ENCODE data around the gene LRCH4. TPM values are rescaled to one million over a fixed set of nuclear protein-coding genes. Genes with fewer than 3 reads are reported as not detected.
"Not testable (repeated sequence)": the region's sequence is repeated elsewhere in the genome, so short reads cannot be mapped to it uniquely, and the experiment has no call there.

Gene LRCH4
- total RNA-seq, 1 donor from 2014 or later, result 41.8 TPM

- DNase-seq (ENCODE audit: low spot score), result no peak
These were observed 39.6 kb downstream of the LRCH4 start for GRCh38 chr7:100546129-100546925.

GRCh38 chr7:100545360-100546128 lies 40.4 kb downstream of the LRCH4 start:
- no peak for DNase-seq (ENCODE audit: low spot score)

DNA sequence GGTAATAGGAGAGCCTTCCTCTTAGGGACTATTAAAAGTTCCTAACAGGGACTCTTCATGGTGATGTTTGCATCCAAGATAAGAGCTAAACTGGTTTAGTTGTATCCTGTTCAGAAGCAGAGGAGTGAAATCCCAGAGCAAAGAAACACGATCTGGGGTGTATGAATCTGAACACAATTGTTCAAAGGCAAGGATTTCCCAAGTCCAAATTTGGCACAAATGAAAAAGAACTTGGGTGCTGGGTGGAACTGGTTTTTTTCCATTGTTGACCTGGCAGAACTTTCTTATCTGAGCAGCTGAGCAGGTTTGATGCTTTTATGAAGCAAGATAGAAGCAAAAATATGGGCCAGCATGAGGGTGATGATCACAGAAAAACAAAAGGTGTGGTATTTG lies 41.0 kb downstream of the LRCH4 start:
- DNase-seq (ENCODE audit: low spot score), result no peak

- DNase-seq (ENCODE audit: low spot score), result no peak
These were observed 41.5 kb downstream of the LRCH4 start for GRCh38 chr7:100544386-100544785.

DNA sequence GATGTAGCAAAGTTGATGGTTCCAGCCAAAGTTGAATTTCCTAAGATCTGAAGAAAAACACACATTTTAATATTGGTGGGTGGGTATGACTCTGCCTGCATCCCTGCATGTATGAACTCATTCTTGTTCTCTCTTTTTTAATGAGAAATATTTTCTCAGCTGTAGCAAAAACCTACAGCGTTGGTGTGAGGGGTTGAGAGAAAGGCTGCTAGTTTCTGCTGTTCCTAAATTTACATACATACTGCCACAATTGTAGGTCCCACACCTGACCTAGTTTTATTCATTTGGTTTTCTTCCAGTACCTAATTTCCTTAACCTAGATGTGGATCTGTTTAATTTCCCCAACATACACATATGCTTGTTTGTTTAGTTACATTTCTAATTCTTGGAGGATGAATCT lies 42.3 kb downstream of the LRCH4 start:
- no peak for DNase-seq (ENCODE audit: low spot score)

DNA sequence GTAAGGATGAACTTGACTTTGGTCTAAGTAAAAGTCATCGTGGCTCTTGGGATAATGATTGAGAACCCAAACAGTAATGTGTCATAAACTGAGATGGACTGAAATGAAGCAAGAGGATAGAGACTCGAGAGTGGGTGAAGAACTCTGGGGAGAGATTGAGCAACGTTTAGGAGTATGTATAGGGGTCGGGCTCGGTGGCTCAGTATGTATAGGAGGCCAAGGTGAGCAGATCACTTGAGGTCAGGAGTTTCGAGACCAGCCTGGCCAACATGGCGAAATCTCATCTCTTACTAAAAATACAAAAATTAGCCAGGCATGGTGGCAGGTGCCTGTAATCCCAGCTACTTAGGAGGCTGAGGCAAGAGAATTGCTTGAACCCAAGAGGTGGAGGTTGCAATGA lies 44.6 kb downstream of the LRCH4 start:
- DNase-seq (ENCODE audit: low spot score), result not testable (repeated sequence)

GRCh38 chr7:100540073-100540723 lies 45.7 kb downstream of the LRCH4 start:
- DNase-seq (ENCODE audit: low spot score), result no peak

DNA sequence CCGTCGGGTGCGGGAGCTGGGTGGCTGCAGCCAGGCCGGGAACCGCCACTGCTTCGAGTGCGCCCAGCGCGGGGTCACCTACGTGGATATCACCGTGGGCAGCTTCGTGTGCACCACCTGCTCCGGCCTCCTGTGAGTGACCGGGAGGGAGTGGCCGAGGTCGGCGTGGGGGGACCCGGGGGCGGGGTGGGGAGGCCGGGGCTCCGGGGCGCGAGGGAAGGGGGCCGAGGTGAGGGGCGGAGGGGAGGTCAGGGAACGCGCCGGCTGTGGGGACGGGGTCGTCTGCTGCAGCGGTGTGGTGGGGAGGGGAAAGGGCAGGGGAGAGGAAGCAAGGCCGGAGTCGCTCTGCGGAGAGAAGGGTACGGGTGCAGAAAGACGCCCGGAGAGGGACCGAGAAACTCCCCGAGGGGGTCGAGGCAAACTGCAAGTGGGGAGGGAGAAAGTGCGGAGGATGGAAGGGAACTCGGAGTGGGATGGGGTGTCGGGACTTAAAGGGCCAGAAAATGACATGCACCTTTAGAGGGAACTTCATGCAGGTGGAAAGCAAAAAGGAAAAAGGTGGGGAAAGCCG lies 46.4 kb downstream of the LRCH4 start:
- DNase-seq (ENCODE audit: low spot score), result no peak

GRCh38 chr7:100538654-100539435 lies 47.1 kb downstream of the LRCH4 start, which contains the start of gene AGFG2:
TSS of gene AGFG2 (plus strand) at chr7:100539203. CDS start at chr7:100539347, 144 bp downstream.
- DNase-seq (ENCODE audit: low spot score), result peak; percentile 100

DNA sequence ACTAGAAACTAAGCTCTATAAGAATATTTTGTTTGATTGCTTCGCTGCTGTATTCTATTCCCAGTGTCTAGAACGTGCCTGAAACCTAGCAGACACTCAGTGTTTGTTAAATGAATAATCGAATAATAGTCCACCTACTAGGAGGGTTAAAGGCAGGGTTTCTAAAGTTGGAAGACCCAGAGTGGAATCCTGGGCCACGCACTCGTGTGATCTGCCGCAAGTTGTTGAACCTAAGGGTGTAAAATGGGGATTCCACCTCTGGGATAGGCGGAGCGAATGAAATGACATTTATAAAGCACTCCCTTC lies 47.6 kb downstream of the LRCH4 start:
- DNase-seq (ENCODE audit: low spot score), result no peak

DNA sequence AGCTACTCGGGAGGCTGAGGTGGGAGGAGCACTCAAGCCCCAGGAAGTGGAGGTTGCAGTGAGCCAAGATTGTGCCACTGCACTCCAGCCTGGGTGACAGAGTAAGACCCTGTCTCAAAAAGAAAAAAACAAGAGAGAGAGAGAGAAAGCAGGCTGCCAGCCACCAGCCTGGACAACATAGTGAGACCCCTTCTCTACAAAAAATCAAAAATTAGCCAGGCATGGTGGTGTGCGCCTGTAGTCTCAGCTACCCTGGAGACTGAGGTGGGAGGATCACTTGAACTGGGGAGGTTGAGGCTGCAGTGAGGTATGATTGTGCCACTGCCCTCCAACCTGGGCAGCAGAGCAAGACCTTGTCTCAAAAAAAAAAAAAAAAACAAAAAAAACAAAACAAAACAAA lies 49.2 kb downstream of the LRCH4 start:
- DNase-seq (ENCODE audit: low spot score), result not testable (repeated sequence)

DNA sequence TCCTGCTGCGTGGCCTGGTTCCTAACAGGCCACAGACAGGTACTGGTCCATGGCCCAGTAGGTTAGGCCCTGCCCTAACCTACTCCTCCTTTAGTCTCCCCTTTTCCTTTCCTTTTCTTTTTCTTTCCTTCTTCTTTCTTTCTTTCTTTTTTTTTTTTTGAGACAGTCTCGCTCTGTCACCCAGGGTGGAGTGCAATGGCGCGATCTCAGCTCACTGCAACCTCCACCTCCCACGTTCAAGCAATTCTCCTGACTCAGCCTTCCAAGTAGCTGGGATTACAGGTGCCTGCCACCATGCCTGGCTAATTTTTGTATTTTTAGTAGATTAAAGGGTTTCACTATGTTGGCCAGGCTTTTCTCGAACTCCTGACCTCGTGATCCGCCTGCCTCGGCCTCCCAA lies 49.9 kb downstream of the LRCH4 start:
- DNase-seq (ENCODE audit: low spot score), result not testable (repeated sequence)

- no peak for DNase-seq (ENCODE audit: low spot score)
These were observed 53.5 kb downstream of the LRCH4 start for GRCh38 chr7:100532165-100533022.

DNA sequence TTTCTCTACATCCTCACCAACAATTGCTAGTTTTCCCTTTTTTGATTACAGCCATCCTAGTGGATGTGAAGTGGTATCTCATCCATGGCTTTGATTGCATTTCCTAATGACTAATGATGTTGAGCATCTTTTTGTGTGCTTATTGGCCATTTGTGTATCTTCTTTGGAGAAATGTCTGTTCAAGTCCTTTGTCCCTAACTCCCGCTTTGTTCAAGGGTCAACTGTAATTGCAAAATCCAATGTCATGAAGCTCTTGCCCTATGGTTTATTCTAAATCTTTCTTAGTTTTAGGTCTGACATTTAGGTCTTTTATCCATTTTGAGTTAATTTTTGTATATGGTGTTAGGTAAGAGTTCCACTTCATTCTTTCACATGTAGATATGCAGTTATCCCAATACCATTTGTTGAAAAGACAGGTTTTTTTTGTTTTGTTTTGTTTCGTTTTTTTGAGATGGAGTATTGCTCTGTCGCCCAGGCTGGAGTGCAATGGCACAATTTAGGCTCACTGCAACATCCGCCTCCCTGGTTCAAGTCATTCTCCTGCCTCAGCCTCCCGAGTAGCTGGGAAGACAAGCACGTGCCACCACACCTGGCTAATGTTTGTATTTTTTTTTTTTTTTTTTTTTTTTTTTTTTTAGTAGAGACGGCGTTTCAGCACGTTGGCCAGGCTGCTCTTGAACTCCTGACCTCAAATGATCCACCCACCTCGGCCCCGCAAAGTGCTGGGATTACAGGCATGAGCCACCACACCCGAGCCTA lies 57.6 kb downstream of the LRCH4 start:
- not testable (repeated sequence) for DNase-seq (ENCODE audit: low spot score)

Other genes starting within 250 kb of the LRCH4 start
- 32.1 TPM for gene PILRB, start 228.0 kb downstream of the LRCH4 start, total RNA-seq
- gene PILRA, start 212.6 kb downstream of the LRCH4 start, total RNA-seq, result 14.5 TPM
- 3.2 TPM for gene ZCWPW1, start 157.4 kb downstream of the LRCH4 start, total RNA-seq
- 25.9 TPM for gene MEPCE, start 156.3 kb downstream of the LRCH4 start, total RNA-seq
- 24.8 TPM for gene PPP1R35, start 149.6 kb downstream of the LRCH4 start, total RNA-seq
- gene SPACDR, start 121.9 kb downstream of the LRCH4 start, total RNA-seq, result 0.96 TPM
- 42.4 TPM for gene TSC22D4, start 106.9 kb downstream of the LRCH4 start, total RNA-seq
- 1.2 TPM for gene NYAP1, start 102.2 kb downstream of the LRCH4 start, total RNA-seq
- 14.1 TPM for gene AGFG2, start 46.9 kb downstream of the LRCH4 start, total RNA-seq
- gene SAP25, start 12.2 kb downstream of the LRCH4 start, total RNA-seq, result 2.3 TPM
- not detected for gene FBXO24, start 199 bp upstream of the LRCH4 start, total RNA-seq
- 66.4 TPM for gene PCOLCE, start 16.2 kb upstream of the LRCH4 start, total RNA-seq
- 12.9 TPM for gene MOSPD3, start 26.4 kb upstream of the LRCH4 start, total RNA-seq
- gene TFR2, start 55.4 kb upstream of the LRCH4 start, total RNA-seq, result 0.29 TPM
- gene ACTL6B, start 70.3 kb upstream of the LRCH4 start, total RNA-seq, result not detected
- 243 TPM for gene GNB2, start 87.6 kb upstream of the LRCH4 start, total RNA-seq
- gene GIGYF1, start 108.1 kb upstream of the LRCH4 start, total RNA-seq, result 31.9 TPM
- 25.9 TPM for gene POP7, start 120.0 kb upstream of the LRCH4 start, total RNA-seq
- not detected for gene EPO, start 134.3 kb upstream of the LRCH4 start, total RNA-seq
- gene ZAN, start 147.5 kb upstream of the LRCH4 start, total RNA-seq, result not detected
- 45.6 TPM for gene EPHB4, start 241.4 kb upstream of the LRCH4 start, total RNA-seq